Natural killer cell treated with Interleukin-12 subunit alpha and Interleukin-12 subunit beta and Interleukin-15 and Interleukin-18, amount 100 ng/mL, for 72 hours (primary cell): ENCODE measurements around the gene CCDC148. TPM values are rescaled to one million over a fixed set of nuclear protein-coding genes. Genes with fewer than 3 reads are reported as not detected.

Experiments
- ATAC-seq, 2 donors: fragments of 150-1000 bp; cut with Tn5 transposase in 1 of 2; sonication (Bioruptor Pico), chemical (Tn5 transposase) in 1 of 2; 2 replicates each; pipeline ENCODE4 v1.10.0; 2021
- DNase-seq: peaks from one replicate; pipeline ENCODE4 v3.0.0; 2022; ENCODE audit warnings: low spot score
- H3K27ac Mint-ChIP-seq, 2 donors: 1 replicate in 1 of 2; 2 replicates in 1 of 2; pipeline ENCODE4 v1.8.0; 2022; ENCODE audit warnings: mixed read lengths in 2 of 2, mild to moderate bottlenecking in 1 of 2, moderate library complexity in 1 of 2
- H3K27me3 Mint-ChIP-seq, 2 donors: 1 replicate in 1 of 2; 2 replicates in 1 of 2; pipeline ENCODE4 v1.8.0; 2022; ENCODE audit warnings: mixed read lengths in 2 of 2
- H3K36me3 Mint-ChIP-seq: one replicate; pipeline ENCODE4 v1.8.0; 2022; ENCODE audit warnings: mixed read lengths
- H3K4me1 Mint-ChIP-seq, 2 donors: 1 replicate in 1 of 2; 2 replicates in 1 of 2; pipeline ENCODE4 v1.8.0; 2022; ENCODE audit warnings: low read depth in 2 of 2, mixed read lengths in 2 of 2, mild to moderate bottlenecking in 1 of 2
- H3K4me3 Mint-ChIP-seq: one replicate; pipeline ENCODE4 v1.8.0; 2022; ENCODE audit warnings: mixed read lengths
- H3K9me3 Mint-ChIP-seq: 2 replicates; pipeline ENCODE4 v1.8.0; 2022; ENCODE audit warnings: mixed read lengths
- total RNA-seq, 2 donors: library from RNA; stranded (reverse); gene quantifications; one replicate each; pipeline ENCODE4 v1.2.3, GENCODE V29; 2022

The CCDC148 gene
- total RNA-seq, 2 donors from 2014 or later: not detected

DNA sequence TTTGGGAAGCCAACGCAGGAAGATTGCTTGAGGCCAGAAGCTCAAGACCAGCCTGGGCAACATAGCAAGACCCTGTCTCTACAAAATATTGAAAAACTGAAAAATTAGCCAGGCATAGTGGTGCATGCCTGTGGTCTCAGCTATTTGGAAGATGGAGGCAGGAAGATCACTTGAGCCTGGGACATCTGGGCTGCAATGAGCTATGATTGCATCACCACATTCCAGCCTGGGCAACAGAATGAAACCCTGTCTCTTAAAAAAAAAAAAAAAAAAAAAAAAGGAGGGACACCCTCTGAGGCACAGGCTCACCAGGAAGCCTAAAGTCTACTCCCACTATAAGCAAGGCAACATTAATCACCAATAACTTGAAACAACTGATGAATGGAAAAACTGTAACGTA lies 151.1 kb downstream of the CCDC148 start:
- H3K4me1 Mint-ChIP-seq: no peaks in the 10 kb centered on the region

DNA sequence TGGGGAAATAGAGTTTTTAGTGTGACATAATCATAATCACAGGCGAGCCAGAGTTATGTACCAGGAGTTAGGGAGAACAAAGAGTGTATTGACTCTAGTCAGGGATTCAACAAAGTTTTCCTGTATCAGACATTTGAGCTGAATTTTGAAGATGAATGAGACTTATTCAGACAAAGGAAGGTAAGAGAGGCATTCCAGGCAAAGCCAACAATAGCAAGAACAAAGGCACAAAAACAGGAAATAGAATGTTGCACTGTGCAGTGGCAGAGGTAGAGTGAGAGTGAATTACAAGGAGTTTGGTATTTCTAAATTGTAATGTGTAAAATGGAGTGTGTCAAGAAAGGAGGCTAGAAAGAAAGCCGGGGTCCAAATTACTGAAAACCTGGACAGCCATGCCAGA lies 156.2 kb downstream of the CCDC148 start:
- H3K27me3 Mint-ChIP-seq: no peaks in the 10 kb centered on the region
- H3K9me3 Mint-ChIP-seq: no peaks in the 10 kb centered on the region
- no peak for DNase-seq
- no peak for ATAC-seq
- no peak overlapping the region for H3K27ac Mint-ChIP-seq
- no peak overlapping the region for H3K4me3 Mint-ChIP-seq
- no peaks in the 10 kb centered on the region for H3K36me3 Mint-ChIP-seq
- no peaks in the 10 kb centered on the region for H3K4me1 Mint-ChIP-seq

More for the DNA sequence above, 151.1 kb downstream of the CCDC148 start:
- no peak for ATAC-seq
- no peak overlapping the region for H3K27ac Mint-ChIP-seq
- peaks cover 4% of the 10 kb centered on the region for H3K9me3 Mint-ChIP-seq
- H3K36me3 Mint-ChIP-seq: no peaks in the 10 kb centered on the region
- H3K4me3 Mint-ChIP-seq: no peak overlapping the region
- DNase-seq: no peak
- H3K27me3 Mint-ChIP-seq: no peaks in the 10 kb centered on the region

DNA sequence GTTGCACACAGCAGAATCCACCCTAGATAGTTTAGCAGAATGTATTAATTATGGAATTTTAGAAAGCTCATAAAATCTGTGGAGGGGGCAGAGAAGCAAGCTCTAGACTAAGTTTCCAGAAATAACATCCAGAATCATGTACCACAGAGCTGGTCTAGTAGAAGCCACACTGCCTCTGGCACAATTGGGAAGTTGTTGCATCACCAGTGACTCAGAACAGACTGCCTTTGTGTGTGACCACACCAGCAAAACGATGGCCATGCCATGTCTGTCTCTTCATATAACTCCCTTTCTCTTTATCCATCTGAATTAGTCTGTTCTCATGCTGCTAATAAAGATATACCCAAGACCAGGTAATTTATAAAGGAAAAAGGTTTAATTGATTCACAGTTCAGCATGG lies 158.9 kb downstream of the CCDC148 start:
- DNase-seq: no peak
- H3K4me1 Mint-ChIP-seq: no peaks in the 10 kb centered on the region
- ATAC-seq: no peak
- no peaks in the 10 kb centered on the region for H3K36me3 Mint-ChIP-seq
- no peaks in the 10 kb centered on the region for H3K9me3 Mint-ChIP-seq
- no peak overlapping the region for H3K27ac Mint-ChIP-seq
- H3K27me3 Mint-ChIP-seq: no peaks in the 10 kb centered on the region
- H3K4me3 Mint-ChIP-seq: no peak overlapping the region

DNA sequence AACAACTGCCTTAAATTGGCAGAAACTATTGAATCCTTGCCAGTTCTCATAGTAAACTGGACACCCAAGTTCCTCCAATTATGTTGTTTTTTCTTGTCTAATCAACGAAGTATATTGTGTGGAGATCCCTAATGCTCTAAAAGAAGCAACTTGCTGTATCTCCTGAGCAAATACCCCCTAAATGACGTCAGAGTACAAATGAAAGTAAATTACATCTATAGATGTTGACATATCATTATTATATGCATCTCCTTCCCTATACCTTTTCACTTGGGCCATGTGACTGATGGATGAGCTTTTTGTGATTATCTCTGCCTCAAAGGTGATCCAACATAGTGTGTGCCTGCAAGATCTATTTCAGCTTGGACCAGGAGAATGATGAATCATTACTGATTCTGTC lies 159.4 kb downstream of the CCDC148 start:
- Mint-ChIP-seq H3K27me3 (no peaks in the 10 kb centered on the region), H3K9me3 (no peaks in the 10 kb centered on the region), H3K27ac (no peak overlapping the region), H3K36me3 (no peaks in the 10 kb centered on the region), H3K4me3 (no peak overlapping the region), H3K4me1 (no peaks in the 10 kb centered on the region)
- ATAC-seq (no peak), DNase-seq (no peak)

DNA sequence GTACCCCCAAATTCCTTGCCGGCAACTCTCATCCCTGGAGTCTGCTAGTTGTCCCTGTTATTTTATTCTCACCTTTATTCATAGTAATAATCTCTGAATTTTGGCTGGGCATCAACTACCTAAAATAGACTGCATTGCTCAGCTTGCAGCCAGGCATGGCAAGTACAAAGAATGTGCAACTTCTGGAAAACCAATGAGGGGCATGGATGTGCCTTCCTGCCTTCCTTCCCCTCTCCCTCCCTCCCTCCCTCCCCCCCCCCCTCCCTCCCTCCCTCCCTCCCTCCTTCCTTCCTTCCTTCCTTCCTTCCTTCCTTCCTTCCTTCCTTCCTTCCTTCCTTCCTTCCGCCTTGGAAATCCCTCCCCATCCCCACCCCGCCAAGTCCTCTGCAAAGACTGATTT lies 162.8 kb downstream of the CCDC148 start:
- no peaks in the 10 kb centered on the region for H3K4me1 Mint-ChIP-seq
- no peak for ATAC-seq

DNA sequence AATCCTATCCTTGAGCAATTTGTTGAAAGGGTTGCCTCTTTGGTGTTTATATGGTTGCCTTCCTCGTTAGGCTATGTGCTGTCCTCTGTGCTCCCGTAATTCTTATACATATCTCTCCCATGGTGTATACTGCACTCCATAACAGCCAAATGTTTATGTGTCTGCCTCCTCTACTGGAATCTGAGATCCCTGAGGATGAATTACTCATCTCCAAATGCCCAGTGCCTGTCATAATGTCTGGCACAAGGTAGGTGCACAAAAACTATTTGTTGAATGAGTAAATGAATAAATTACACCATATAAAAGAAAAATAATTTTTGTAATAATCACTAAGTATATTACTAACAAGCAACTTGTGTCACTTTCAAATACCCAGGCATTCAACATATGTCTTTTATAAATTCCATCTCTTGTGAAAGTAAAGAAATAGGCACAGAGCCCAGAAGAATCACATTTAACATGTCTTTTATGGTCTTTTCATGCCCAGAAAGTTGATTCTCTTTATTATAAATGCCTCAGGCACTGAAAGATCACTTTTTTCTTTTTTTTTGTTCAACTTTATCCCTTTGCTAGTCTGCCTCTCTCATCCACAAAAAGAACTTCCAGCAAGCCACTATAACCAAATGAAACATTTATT lies 164.9 kb downstream of the CCDC148 start:
- H3K36me3 Mint-ChIP-seq: no peaks in the 10 kb centered on the region
- H3K4me3 Mint-ChIP-seq: no peak overlapping the region
- no peak for DNase-seq
- no peaks in the 10 kb centered on the region for H3K9me3 Mint-ChIP-seq
- H3K4me1 Mint-ChIP-seq: no peaks in the 10 kb centered on the region
- no peaks in the 10 kb centered on the region for H3K27me3 Mint-ChIP-seq
- H3K27ac Mint-ChIP-seq: no peak overlapping the region
- ATAC-seq: no peak

More for the DNA sequence above, 162.8 kb downstream of the CCDC148 start:
- no peaks in the 10 kb centered on the region for H3K9me3 Mint-ChIP-seq
- H3K27me3 Mint-ChIP-seq: no peaks in the 10 kb centered on the region
- no peak overlapping the region for H3K4me3 Mint-ChIP-seq
- H3K36me3 Mint-ChIP-seq: no peaks in the 10 kb centered on the region
- no peak overlapping the region for H3K27ac Mint-ChIP-seq
- no peak for DNase-seq

DNA sequence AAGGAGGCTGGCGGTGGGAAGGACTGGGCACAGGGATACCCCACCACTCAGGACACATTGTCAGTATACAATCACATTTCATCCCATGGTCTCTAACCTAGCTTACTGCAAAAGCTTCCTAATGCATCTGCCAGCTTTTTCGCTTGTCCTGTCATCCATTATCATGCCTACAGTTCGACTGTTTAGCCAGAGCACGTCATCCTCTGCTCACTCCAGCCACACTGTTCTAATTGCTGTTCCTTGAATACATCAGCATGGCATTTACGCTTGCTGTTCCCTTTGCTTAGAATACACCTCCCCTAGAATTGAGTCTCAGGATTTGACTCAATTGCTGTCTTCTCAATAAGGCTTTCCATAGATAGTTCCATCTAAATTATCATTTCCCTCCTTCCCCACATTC lies 166.3 kb downstream of the CCDC148 start:
- peaks cover 3% of the 10 kb centered on the region for H3K9me3 Mint-ChIP-seq
- no peak overlapping the region for H3K27ac Mint-ChIP-seq
- DNase-seq: no peak
- no peak for ATAC-seq
- H3K36me3 Mint-ChIP-seq: no peaks in the 10 kb centered on the region
- no peaks in the 10 kb centered on the region for H3K4me1 Mint-ChIP-seq
- H3K27me3 Mint-ChIP-seq: no peaks in the 10 kb centered on the region
- H3K4me3 Mint-ChIP-seq: no peak overlapping the region

DNA sequence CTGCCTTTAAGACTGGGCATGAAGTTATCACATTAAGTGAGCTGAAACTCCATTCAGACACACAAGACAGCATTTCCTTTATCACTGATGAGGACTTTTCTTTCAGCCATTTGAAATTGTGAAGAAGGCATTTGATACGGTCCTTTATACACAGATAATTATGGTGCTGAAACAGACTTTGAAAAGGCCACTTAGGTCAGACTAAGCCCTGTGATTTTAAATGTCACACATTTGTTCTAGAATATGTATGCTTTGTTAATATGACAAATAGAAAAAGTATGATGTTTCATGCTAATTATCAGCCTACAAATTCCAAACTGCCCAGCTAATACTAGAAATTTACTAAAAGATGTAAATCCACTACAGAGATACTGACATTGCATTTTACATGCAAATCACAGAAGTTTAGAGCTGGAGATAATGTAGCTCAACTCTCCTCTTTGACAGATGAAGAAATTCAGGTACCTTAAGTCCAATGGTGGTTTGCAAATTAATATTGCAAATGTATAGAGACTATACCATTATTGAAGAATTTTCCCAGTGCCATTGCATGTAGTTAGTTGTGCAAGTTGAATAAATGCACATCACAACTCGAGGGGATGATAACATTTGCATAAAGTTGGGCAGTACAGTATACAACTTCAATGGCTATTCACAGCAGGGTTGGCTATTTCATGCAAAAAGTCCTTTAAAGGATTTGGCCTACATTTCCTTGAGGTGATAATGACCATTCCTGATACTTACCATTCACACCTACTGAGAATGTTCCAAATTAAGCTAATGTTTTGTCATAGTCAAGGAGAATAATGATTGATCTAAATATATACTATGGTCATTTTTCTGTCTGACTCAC lies 179.7 kb downstream of the CCDC148 start:
- peaks cover 4% of the 10 kb centered on the region for H3K9me3 Mint-ChIP-seq
- H3K36me3 Mint-ChIP-seq: no peaks in the 10 kb centered on the region
- no peaks in the 10 kb centered on the region for H3K4me1 Mint-ChIP-seq
- H3K27ac Mint-ChIP-seq: no peak overlapping the region
- no peaks in the 10 kb centered on the region for H3K27me3 Mint-ChIP-seq
- ATAC-seq (no peak), DNase-seq (no peak)
- H3K4me3 Mint-ChIP-seq: no peak overlapping the region

DNA sequence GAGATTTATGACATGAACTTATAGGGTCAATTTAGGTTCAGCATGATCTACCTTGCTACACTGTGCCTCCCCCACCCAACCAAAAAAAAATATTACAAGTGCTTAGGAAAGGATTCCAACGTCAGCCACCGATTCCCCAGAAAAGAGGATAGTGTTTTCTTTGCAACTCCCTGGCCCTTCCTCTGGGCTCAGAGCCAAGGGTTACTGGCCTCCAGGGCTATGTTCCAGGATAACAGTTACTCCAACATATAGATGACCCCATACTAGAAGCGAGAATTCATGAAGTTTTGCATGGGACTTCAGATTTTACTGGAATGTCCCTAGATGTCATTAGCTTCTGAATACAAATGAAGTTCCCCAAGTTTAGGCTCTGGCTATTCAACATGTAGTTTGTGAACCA lies 182.8 kb downstream of the CCDC148 start:
- Mint-ChIP-seq H3K4me3 (no peak overlapping the region), H3K36me3 (no peaks in the 10 kb centered on the region), H3K27ac (no peak overlapping the region), H3K9me3 (peaks cover 9% of the 10 kb centered on the region), H3K27me3 (peaks cover 0 to 9% of the 10 kb centered on the region in 2 donors), H3K4me1 (no peaks in the 10 kb centered on the region)
- no peak for DNase-seq
- no peak for ATAC-seq

DNA sequence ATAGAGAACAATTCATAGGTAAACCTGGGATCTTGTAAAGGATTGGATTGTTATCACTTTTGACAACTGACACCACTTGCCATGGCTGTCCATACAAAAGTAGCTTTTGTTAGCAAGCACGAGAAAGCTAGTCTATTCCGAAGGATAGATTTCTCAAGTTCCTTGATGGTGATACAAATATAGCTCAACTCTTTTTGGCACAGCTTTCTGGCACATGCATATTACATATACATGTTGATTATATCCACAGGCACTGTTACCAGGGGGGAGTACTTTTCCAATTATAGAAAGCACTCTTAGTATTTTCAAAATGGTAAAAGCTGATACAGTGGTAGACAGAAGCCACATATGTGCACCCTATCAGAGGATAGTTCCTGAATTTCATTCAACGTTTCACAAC lies 186.0 kb downstream of the CCDC148 start:
- DNase-seq (no peak), ATAC-seq (no peak)
- Mint-ChIP-seq H3K4me3 (no peak overlapping the region), H3K27ac (no peak overlapping the region), H3K27me3 (peaks cover 0 to 12% of the 10 kb centered on the region in 2 donors), H3K9me3 (peaks cover 9% of the 10 kb centered on the region), H3K4me1 (no peaks in the 10 kb centered on the region), H3K36me3 (no peaks in the 10 kb centered on the region)

DNA sequence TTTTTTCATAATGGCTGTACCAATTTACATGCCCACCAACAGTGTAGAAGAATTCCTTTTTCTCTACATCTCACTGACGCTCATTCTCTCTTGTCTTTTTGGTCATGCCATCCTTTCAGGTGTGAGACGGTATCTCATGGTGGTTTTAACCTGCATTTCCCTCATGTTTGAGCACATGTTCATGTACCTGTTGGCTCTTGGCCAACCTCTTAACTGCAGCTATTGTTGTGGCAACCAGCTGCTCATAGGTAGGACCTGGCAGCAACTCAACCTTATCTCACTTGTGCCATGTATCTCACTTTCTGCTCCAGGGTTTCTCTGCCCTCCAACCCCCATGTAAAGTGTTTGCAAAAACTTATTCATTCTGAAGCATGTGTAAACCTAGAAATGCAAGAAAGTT lies 187.4 kb downstream of the CCDC148 start:
- no peak for DNase-seq
- peaks cover 0 to 12% of the 10 kb centered on the region in 2 donors for H3K27me3 Mint-ChIP-seq
- no peak for ATAC-seq
- no peaks in the 10 kb centered on the region for H3K36me3 Mint-ChIP-seq
- H3K9me3 Mint-ChIP-seq: peaks cover 9% of the 10 kb centered on the region
- H3K4me1 Mint-ChIP-seq: no peaks in the 10 kb centered on the region
- H3K27ac Mint-ChIP-seq: no peak overlapping the region
- no peak overlapping the region for H3K4me3 Mint-ChIP-seq

DNA sequence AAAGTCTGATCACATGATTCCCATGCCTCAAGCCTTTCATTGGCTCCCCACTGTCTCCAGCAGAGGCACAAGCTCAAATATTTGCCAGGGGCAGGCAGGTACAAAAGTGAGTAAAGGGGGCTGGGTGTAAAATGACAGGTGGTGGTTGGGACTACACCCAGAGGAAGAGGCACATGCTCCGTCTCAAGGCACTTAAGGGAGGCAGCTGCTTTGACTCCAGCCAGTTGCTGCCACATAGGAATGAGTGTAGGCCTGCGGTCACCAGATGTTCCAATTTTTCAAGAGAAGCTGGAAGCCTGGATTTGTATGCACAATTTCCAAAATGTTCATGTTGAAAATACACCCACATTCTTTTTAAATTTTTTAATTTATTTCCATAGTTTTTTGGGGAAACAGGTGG lies 190.4 kb downstream of the CCDC148 start:
- Mint-ChIP-seq H3K36me3 (no peaks in the 10 kb centered on the region), H3K9me3 (peaks cover 8% of the 10 kb centered on the region), H3K27ac (no peak overlapping the region), H3K27me3 (peaks cover 0 to 15% of the 10 kb centered on the region in 2 donors), H3K4me1 (no peaks in the 10 kb centered on the region), H3K4me3 (no peak overlapping the region)
- no peak for DNase-seq
- no peak for ATAC-seq

DNA sequence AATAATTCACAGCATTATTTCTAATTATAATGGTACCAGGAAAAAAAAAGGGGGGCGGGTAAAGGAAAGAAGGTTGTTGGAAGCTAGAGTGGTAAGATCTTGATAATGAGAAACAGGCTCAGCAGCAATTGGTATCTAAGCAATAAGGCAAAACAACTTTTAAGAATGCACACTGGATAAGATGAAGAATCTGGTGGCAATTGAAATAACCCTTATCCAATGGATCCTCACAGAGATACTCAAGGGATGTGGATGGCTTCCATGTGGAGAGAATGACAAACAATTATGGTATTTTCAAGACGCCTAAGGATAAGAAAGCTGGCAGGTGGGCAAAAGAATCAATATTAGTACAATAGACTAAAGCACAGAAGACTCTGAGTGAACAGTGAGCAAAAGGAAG lies 201.3 kb downstream of the CCDC148 start:
- peaks cover 7% of the 10 kb centered on the region for H3K9me3 Mint-ChIP-seq
- DNase-seq: no peak
- H3K4me3 Mint-ChIP-seq: no peak overlapping the region
- H3K4me1 Mint-ChIP-seq: no peaks in the 10 kb centered on the region
- H3K36me3 Mint-ChIP-seq: no peaks in the 10 kb centered on the region
- H3K27me3 Mint-ChIP-seq: peaks cover 0 to 23% of the 10 kb centered on the region in 2 donors
- no peak overlapping the region for H3K27ac Mint-ChIP-seq
- ATAC-seq: no peak

DNA sequence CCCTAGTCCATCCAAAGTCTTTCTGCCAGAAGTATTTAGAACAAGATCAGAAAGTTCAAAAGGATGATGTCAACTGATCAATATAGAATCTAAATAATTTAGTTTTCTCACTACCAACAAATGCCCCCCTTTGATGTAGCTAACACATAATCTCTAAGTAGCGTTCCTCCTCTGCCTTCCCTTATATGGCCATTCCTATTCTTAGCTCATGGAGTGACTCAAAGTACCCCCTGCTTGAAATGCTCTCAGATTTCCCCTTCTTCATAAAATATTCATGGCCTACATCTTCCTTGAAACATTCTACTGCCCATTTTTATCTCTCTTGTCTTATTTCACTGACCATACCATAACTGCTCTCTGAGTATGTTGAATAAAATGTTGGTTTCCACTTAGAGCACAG lies 203.4 kb downstream of the CCDC148 start:
- H3K27me3 Mint-ChIP-seq: peaks cover 0 to 14% of the 10 kb centered on the region in 2 donors
- H3K9me3 Mint-ChIP-seq: peaks cover 4% of the 10 kb centered on the region
- H3K4me3 Mint-ChIP-seq: no peak overlapping the region
- no peaks in the 10 kb centered on the region for H3K36me3 Mint-ChIP-seq
- H3K27ac Mint-ChIP-seq: no peak overlapping the region
- no peak for ATAC-seq
- no peak for DNase-seq
- no peaks in the 10 kb centered on the region for H3K4me1 Mint-ChIP-seq
